Thyroid gland (tissue), 4 donors: Measurements from ENCODE around the gene SAPCD1.

Source experiments
- CTCF ChIP-seq, 6 experiments: fragments of 200-600 bp in 3 of 6; fragments of 450-650 bp in 3 of 6; sonication (generic) in 3 of 6; IDR thresholded peaks; one replicate each; pipeline ENCODE4 v1.5.1; 2016 to 2019; ENCODE audit warnings: antibody characterized with exemption in 6 of 6, mild to moderate bottlenecking in 2 of 6, inconsistent platforms in 1 of 6, moderate library complexity in 1 of 6
- POLR2A ChIP-seq, 2 donors: fragments of 450-650 bp; IDR thresholded peaks; one replicate each; pipeline ENCODE4 v1.6.1; 2017; ENCODE audit warnings: antibody characterized with exemption in 2 of 2, mild to moderate bottlenecking in 2 of 2, moderate library complexity in 1 of 2

- no peak for TF ChIP-seq POLR2A (IDR thresholded peaks at IDR 0.05)
- no peak for TF ChIP-seq CTCF (IDR thresholded peaks at IDR 0.05)
These were observed 38.3 kb upstream of the SAPCD1 start for GRCh38 chr6:31723980-31724691.
